ENCODE results near the gene NUP214.
"Not testable (repeated sequence)": the region's sequence is repeated elsewhere in the genome, so short reads cannot be mapped to it uniquely, and the experiment has no call there.

The NUP214 gene

GRCh38 chr9:131092548-131093440 is 32.6 kb upstream of the NUP214 start:
- H3K4me1 Mint-ChIP-seq: peaks cover 9% of the 10 kb centered on the region
- peaks cover 18% of the 10 kb centered on the region for H3K27me3 Mint-ChIP-seq
- no peaks in the 10 kb centered on the region for H3K9me3 Mint-ChIP-seq
- no peak overlapping the region for H3K4me3 Mint-ChIP-seq
- H3K27ac Mint-ChIP-seq: no peak overlapping the region
- H3K36me3 Mint-ChIP-seq: no peaks in the 10 kb centered on the region

- H3K4me1 Mint-ChIP-seq: peaks cover 9% of the 10 kb centered on the region
- no peak overlapping the region for H3K4me3 Mint-ChIP-seq
- H3K27me3 Mint-ChIP-seq: peaks cover 19% of the 10 kb centered on the region
- H3K36me3 Mint-ChIP-seq: no peaks in the 10 kb centered on the region
- no peak overlapping the region for H3K27ac Mint-ChIP-seq
- no peaks in the 10 kb centered on the region for H3K9me3 Mint-ChIP-seq
These were observed 31.4 kb upstream of the NUP214 start for GRCh38 chr9:131094015-131094414.

- H3K27me3 Mint-ChIP-seq: peaks cover 20% of the 10 kb centered on the region
These were observed 30.8 kb upstream of the NUP214 start for GRCh38 chr9:131094622-131095021.

GRCh38 chr9:131095666-131096268 is 29.6 kb upstream of the NUP214 start:
- peak overlapping the region; percentile 53 for H3K4me3 Mint-ChIP-seq
- no peak overlapping the region for H3K27ac Mint-ChIP-seq
- no peaks in the 10 kb centered on the region for H3K36me3 Mint-ChIP-seq
- H3K27me3 Mint-ChIP-seq: peaks cover 20% of the 10 kb centered on the region
- H3K4me1 Mint-ChIP-seq: peaks cover 9% of the 10 kb centered on the region
- no peaks in the 10 kb centered on the region for H3K9me3 Mint-ChIP-seq

More at GRCh38 chr9:131094622-131095021, 30.8 kb upstream of the NUP214 start:
- Mint-ChIP-seq H3K4me1 (peaks cover 9% of the 10 kb centered on the region), H3K36me3 (no peaks in the 10 kb centered on the region), H3K27ac (no peak overlapping the region), H3K9me3 (no peaks in the 10 kb centered on the region), H3K4me3 (no peak overlapping the region)

- Mint-ChIP-seq H3K27ac (no peak within 1 kb of the TSS), H3K9me3 (no peaks in the 10 kb centered on the region), H3K4me3 (peak within 1 kb of the TSS; percentile 76), H3K4me1 (peaks cover 9% of the 10 kb centered on the region), H3K36me3 (no peaks in the 10 kb centered on the region), H3K27me3 (peaks cover 20% of the 10 kb centered on the region)
These were observed 28.9 kb upstream of the NUP214 start, which contains the start of gene AIF1L for GRCh38 chr9:131096269-131097125. Gene AIF1L, plus strand, starts transcription at chr9:131096531. Its CDS starts 99 bp downstream, at chr9:131096630.

- Mint-ChIP-seq H3K9me3 (no peaks in the 10 kb centered on the region), H3K4me3 (peak overlapping the region; percentile 76), H3K4me1 (peaks cover 9% of the 10 kb centered on the region), H3K27me3 (peaks cover 20% of the 10 kb centered on the region), H3K36me3 (no peaks in the 10 kb centered on the region), H3K27ac (no peak overlapping the region)
These were observed 28.0 kb upstream of the NUP214 start for GRCh38 chr9:131097126-131097947.

GRCh38 chr9:131097948-131098278 is 27.5 kb upstream of the NUP214 start:
- Mint-ChIP-seq H3K27me3 (peaks cover 20% of the 10 kb centered on the region), H3K27ac (no peak overlapping the region), H3K4me3 (peak overlapping the region; percentile 66), H3K4me1 (peaks cover 9% of the 10 kb centered on the region), H3K36me3 (no peaks in the 10 kb centered on the region), H3K9me3 (no peaks in the 10 kb centered on the region)

- Mint-ChIP-seq H3K36me3 (no peaks in the 10 kb centered on the region), H3K27ac (no peak overlapping the region), H3K27me3 (peaks cover 20% of the 10 kb centered on the region), H3K4me3 (peak overlapping the region; percentile 66), H3K9me3 (no peaks in the 10 kb centered on the region), H3K4me1 (peaks cover 9% of the 10 kb centered on the region)
These were observed 26.8 kb upstream of the NUP214 start for GRCh38 chr9:131098391-131099101.

- Mint-ChIP-seq H3K4me1 (peaks cover 9% of the 10 kb centered on the region), H3K4me3 (no peak overlapping the region), H3K27me3 (peaks cover 20% of the 10 kb centered on the region), H3K36me3 (no peaks in the 10 kb centered on the region), H3K27ac (no peak overlapping the region), H3K9me3 (no peaks in the 10 kb centered on the region)
These were observed 26.2 kb upstream of the NUP214 start for GRCh38 chr9:131099102-131099606.

GRCh38 chr9:131099845-131100244 is 25.5 kb upstream of the NUP214 start:
- H3K27me3 Mint-ChIP-seq: peaks cover 17% of the 10 kb centered on the region
- H3K4me3 Mint-ChIP-seq, H3K4me1 Mint-ChIP-seq, H3K27ac Mint-ChIP-seq, H3K36me3 Mint-ChIP-seq, H3K9me3 Mint-ChIP-seq: not testable (repeated sequence)

- Mint-ChIP-seq H3K9me3 (no peaks in the 10 kb centered on the region), H3K4me1 (peaks cover 9% of the 10 kb centered on the region), H3K27ac (no peak overlapping the region), H3K27me3 (peaks cover 14% of the 10 kb centered on the region), H3K36me3 (no peaks in the 10 kb centered on the region), H3K4me3 (no peak overlapping the region)
These were observed 24.9 kb upstream of the NUP214 start for GRCh38 chr9:131100445-131100844.

GRCh38 chr9:131101207-131101964 is 24.0 kb upstream of the NUP214 start:
- no peak overlapping the region for H3K27ac Mint-ChIP-seq
- H3K27me3 Mint-ChIP-seq: peaks cover 8% of the 10 kb centered on the region
- H3K9me3 Mint-ChIP-seq: no peaks in the 10 kb centered on the region
- no peaks in the 10 kb centered on the region for H3K36me3 Mint-ChIP-seq
- peaks cover 5% of the 10 kb centered on the region for H3K4me1 Mint-ChIP-seq
- no peak overlapping the region for H3K4me3 Mint-ChIP-seq

- H3K36me3 Mint-ChIP-seq: no peaks in the 10 kb centered on the region
- no peak overlapping the region for H3K4me3 Mint-ChIP-seq
- H3K4me1 Mint-ChIP-seq: no peaks in the 10 kb centered on the region
- H3K27me3 Mint-ChIP-seq: peaks cover 2% of the 10 kb centered on the region
- H3K27ac Mint-ChIP-seq: no peak overlapping the region
- H3K9me3 Mint-ChIP-seq: no peaks in the 10 kb centered on the region
These were observed 22.4 kb upstream of the NUP214 start for GRCh38 chr9:131103024-131103423.

GRCh38 chr9:131103535-131103934 is 21.9 kb upstream of the NUP214 start:
- Mint-ChIP-seq H3K36me3 (no peaks in the 10 kb centered on the region), H3K4me1 (no peaks in the 10 kb centered on the region), H3K27me3 (peaks cover 2% of the 10 kb centered on the region), H3K4me3 (no peak overlapping the region), H3K27ac (no peak overlapping the region), H3K9me3 (no peaks in the 10 kb centered on the region)

Measured in activated naive CD4-positive, alpha-beta T cell treated with anti-CD3 and anti-CD28 coated beads, Interleukin-2, amount 50 U/mL, for 24 hours (primary cell).